NCI-H1105 treated with DMSO at 0.1 percent for 48 hours (cell line): ENCODE results near the gene PLEKHA7.
A peak's percentile ranks its signal among the peaks of the same experiment; 100 is the strongest.

Source experiments
- DNase-seq: peaks from one replicate; lab custom pipeline; 2025; lab: John Stamatoyannopoulos, UW

Gene PLEKHA7

DNA sequence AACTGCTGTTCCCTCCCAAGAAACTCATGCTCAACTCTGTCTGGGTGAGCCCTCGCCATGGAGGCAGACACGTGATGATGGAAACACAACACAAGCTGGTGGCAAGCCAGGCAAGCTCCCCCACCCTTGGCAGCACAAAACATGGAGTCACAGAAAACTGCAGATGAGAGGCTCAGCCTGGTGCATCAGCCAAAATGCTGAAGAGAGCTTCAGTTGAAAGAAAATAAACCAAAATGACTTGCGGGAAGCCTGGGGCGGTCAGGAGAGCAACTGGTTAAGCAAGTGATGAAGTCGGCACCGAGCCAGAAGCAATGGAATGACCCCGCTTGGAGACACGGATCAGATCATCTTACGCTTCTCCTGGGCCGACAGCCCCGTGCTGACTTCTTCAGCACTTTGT is 207.4 kb downstream of the PLEKHA7 start:
- DNase-seq, result no peak

DNA sequence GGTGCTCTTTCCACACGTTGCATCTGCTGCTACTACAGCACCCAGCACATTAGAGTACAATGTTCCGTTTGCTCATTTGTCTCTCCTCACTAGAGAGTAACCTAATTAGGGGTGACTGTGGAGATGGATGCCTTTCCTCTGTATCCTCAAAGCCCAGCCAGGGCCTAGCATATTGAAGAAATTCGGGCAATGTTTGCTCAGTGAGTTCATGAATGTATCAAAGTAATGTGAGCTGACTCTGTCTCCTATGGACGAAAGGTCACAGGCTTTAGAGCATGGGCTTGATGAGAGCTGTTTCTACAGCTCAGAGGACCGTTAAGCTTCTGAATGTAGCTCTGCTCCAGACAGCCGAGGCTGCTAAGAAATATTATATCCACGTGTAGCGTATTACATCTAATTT is 208.3 kb downstream of the PLEKHA7 start:
- no peak for DNase-seq

- DNase-seq, result no peak
Measured at GRCh38 chr11:16804104-16804947, 209.9 kb downstream of the PLEKHA7 start.

DNA sequence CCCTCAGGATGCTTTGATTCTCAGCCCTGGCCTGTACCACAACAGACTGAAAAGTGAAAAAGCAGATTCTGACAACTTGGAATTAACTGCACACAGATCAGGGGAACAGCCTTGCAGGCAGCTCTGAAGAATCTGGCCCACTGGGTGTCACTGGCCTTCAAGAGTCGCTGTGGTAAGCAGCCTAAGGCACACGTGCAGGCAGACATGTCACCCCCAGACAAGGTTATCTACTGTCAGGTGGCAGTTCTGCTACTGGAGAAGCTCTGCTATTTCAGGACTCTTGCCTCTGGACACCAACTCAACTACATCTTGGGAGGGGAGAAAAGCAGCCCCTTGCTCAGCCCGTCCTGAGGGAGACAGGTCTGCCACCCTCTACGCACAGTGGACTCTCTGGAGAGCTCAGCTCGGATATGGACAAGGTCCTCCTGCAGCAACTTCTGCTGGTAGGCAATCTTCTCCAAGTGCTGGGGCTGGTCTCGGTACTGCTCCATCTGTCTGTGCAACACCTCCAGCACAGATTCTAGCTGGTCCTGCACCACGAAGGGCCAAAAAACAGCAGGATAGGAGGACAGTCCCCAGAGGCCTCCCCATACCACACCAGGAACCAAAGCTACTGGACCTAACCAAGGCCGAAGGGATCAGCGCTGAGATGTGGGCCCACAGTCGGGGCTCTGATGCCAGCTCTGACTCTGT is 212.8 kb downstream of the PLEKHA7 start:
- no peak for DNase-seq

- no peak for DNase-seq
Measured at GRCh38 chr11:16800382-16800781, 213.8 kb downstream of the PLEKHA7 start.

GRCh38 chr11:16799890-16800289 is 214.3 kb downstream of the PLEKHA7 start:
- DNase-seq, result no peak

GRCh38 chr11:16799221-16799620 is 215.0 kb downstream of the PLEKHA7 start:
- DNase-seq, result no peak

GRCh38 chr11:16797776-16798175 is 216.4 kb downstream of the PLEKHA7 start:
- DNase-seq, result no peak

GRCh38 chr11:16796311-16796710 is 217.9 kb downstream of the PLEKHA7 start:
- no peak for DNase-seq

DNA sequence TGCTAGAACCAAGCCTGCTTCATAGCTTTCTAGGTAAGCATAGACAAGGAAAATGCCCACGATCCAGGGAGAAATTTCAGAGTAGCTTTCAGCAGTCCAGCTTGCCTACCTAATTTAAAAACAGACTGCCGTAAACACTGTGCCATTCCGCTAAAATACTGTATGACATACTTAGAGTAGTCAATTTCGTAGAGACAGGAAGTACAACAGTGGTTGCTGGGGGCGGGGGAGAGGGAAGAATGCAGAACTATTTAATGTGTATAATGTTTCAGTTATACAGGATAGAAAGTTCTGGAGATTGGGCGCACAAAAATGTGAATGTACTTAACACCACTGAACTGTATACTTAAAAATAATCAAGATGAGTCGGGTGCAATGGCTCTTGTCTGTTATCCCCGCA is 219.1 kb downstream of the PLEKHA7 start:
- DNase-seq, result no peak

DNA sequence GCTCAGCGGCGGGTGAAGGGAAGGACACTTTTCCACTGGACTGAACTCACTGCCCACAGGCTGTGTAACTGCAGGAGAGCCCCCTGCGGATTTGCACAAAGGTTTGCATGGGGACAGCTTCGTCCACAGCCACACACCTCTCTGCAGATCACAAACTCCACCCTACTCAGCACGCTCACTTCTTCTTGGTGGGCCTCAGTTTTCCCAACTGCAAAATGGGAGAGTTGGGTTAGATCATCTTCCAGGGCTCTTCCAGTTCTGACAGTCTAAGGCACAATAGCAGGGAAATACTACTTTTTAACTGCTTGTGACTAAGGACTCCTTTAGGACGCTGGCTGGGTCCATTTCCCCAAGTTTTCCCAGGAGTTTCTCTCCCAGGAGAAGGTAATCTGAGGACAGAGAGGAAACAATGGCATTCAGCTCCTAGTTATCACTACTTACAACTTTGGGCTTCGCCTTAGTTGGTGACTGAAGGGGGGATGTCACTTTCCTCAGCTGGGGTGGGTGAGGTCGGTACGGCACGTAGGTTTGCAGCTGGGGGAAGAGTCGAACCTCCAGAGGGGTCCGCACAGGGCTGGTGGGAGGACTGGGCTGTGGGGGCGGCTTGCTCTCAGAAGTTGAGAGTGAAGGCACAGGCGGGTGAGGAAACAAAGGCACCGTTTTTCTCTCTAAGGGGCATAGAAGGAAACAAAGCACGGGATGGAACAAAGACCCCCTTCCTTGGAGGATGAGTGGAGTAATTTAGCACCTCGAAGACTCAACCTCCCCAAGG is 220.0 kb downstream of the PLEKHA7 start:
- DNase-seq, result no peak

DNA sequence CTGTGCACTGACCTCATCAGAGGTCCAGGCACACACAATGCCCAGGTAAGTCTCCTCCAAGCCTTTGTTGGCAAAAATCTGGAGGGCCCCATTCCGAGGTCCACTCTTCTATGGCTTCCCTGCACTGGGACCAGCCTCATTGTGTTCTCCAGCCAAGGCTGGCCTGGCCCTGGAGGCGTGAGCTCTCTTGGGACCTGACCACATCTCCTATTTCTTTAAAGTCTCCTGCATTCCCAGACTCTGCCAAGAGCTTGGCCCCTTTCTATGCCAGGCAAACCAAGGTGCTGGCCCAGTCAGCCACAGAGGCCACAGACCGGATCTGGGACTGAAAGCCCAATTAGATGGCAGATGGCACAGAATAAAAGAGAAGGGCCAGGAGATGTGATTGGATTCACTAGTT is 220.7 kb downstream of the PLEKHA7 start:
- no peak for DNase-seq

DNA sequence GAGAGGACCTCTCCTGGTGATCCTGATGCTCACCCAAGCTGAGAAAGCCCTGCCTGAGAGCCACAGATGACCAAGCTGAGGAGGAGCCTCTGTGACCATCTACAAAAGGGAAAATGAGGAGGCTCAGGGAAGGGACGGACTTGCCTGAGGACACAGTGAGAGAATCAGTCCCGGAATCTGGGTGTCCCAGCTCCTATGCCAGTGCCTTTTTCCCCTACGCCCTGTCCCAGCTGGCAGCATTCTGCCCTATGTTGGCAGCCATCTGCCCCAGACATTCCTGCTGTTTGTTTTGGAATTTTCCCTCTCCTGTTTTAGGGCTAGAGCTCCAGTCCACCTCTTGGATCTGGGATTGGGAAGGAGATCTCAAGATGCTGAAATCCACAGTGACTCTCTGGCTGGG is 221.2 kb downstream of the PLEKHA7 start:
- DNase-seq, result no peak

GRCh38 chr11:16792426-16792825 is 221.8 kb downstream of the PLEKHA7 start:
- DNase-seq, result no peak

GRCh38 chr11:16791191-16791961 is 222.8 kb downstream of the PLEKHA7 start:
- no peak for DNase-seq

DNA sequence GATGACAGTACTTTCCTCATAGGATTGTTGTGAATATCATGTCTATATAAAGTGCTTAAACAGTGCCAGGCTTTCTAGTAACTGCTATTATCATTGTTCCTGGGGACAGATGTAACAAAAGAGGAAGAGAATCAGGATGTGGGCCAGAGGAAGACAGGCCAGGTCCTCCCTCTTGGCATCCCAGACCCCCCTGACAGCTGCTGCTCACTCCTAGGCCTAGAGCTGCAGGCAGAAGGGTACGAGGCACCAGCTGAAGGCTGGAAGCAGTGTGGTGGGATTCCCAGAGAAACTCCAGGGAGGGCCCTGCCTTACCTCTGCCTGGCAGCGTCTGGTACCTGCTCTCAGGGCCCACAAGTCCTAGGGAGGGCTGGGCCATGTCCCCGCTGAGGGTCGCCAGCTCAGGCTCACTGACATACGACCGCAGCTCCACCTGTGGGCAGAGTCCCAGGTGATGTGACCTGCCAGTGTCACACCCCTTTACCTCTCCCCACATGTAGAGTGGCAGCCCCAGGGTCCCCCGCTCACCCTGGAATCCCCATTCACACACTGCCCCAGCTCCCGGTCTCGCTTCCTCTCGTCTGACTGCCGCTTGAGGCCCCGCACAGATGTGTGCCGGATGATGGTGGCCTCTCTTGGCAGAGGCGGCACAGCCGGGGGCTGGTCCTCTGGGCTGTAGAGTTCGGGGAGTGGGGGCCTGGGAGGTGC is 223.6 kb downstream of the PLEKHA7 start:
- DNase-seq, result no peak

- no peak for DNase-seq
Measured at GRCh38 chr11:16789560-16790485, 224.4 kb downstream of the PLEKHA7 start.

GRCh38 chr11:16789063-16789420 is 225.2 kb downstream of the PLEKHA7 start:
- DNase-seq, result no peak

DNA sequence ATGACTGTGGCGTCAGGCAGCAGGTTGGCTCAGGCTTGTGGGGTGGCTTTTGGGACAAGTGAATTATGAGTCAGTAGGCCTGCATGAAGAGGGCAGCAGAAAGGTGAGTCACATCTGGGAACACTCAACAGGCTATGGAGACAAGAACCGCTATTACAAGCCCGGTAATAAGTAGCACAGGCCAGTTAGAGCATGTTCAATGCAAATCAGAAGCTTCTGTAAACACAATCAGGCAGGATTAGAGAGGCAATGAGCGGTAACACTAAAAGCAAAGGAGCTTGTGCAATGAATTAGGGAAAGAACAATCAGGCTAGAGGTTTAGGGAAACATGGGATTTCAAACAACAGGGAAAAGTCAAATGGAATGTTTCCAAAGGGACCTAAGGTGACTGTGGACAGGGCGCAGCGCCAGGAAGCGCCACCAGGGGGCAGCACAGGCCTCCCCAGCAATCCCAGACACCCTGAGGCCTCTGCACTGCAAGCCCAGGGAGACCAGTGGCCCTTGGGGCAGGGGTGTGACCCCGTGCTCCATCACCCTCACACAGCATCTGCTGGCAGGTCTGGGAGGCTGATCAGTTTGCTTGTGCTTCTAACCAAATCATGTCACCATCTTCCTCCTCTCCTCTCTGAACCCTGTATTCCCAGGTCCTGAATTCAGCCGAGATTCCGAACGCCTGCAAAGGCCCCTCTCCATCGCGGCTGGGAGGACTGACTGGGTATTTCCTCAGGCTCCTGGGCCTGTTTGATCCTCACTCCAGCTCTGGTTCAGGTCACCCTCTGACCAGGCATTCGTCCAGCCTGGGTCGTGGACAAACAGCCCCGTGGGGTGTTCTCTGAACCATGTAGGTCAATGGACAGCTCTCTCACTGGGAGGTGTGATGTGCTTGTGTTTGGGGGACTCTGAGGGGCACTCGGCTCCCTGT is 225.8 kb downstream of the PLEKHA7 start:
- peak; percentile 93 for DNase-seq
